ENCODE measurements around the gene CSTF2T.

Gene CSTF2T

GRCh38 chr10:51679841-51680240 is 19.6 kb downstream of the CSTF2T start:
- no peaks in the 10 kb centered on the region for H3K79me2 ChIP-seq (ENCODE audit: low read length)
- H3K9me3 ChIP-seq (ENCODE audit: insufficient read depth, low read length) = no peaks in the 10 kb centered on the region
- no peaks in the 10 kb centered on the region for H3K4me1 ChIP-seq (ENCODE audit: low read length)
- H3K36me3 ChIP-seq (replicated peaks; ENCODE audit: low read depth, low read length) = no peaks in the 10 kb centered on the region
- H3K9ac ChIP-seq (ENCODE audit: low read length) = no peak overlapping the region
- TF ChIP-seq CTCF (IDR thresholded peaks at IDR 0.05; ENCODE audit: low read depth, low read length) (no peak), EZH2phosphoT487 (IDR thresholded peaks at IDR 0.05; ENCODE audit: low read depth) (no peak)
- no peaks in the 10 kb centered on the region for H3K27me3 ChIP-seq (ENCODE audit: low read depth, low read length)
- H2AFZ ChIP-seq (ENCODE audit: low read depth, low read length) = no peak overlapping the region
- no peaks in the 10 kb centered on the region for H4K20me1 ChIP-seq (ENCODE audit: insufficient read depth, low read length)
- no peak overlapping the region for H3K4me2 ChIP-seq (ENCODE audit: low read length)
- no peak overlapping the region for H3K4me3 ChIP-seq (ENCODE audit: low read length)
- H3K27ac ChIP-seq (ENCODE audit: low read length) = no peak overlapping the region

- Histone ChIP-seq H3K4me2 (ENCODE audit: low read length) (no peak overlapping the region), H3K79me2 (ENCODE audit: low read length) (no peaks in the 10 kb centered on the region), H4K20me1 (ENCODE audit: insufficient read depth, low read length) (no peaks in the 10 kb centered on the region), H3K9ac (ENCODE audit: low read length) (no peak overlapping the region), H3K4me3 (ENCODE audit: low read length) (no peak overlapping the region), H3K4me1 (ENCODE audit: low read length) (no peaks in the 10 kb centered on the region), H3K36me3 (replicated peaks; ENCODE audit: low read depth, low read length) (no peaks in the 10 kb centered on the region), H2AFZ (ENCODE audit: low read depth, low read length) (no peak overlapping the region), H3K27ac (ENCODE audit: low read length) (no peak overlapping the region), H3K9me3 (ENCODE audit: insufficient read depth, low read length) (no peaks in the 10 kb centered on the region), H3K27me3 (ENCODE audit: low read depth, low read length) (no peaks in the 10 kb centered on the region)
- TF ChIP-seq EZH2phosphoT487 (IDR thresholded peaks at IDR 0.05; ENCODE audit: low read depth) = no peak
- no peak for TF ChIP-seq CTCF (IDR thresholded peaks at IDR 0.05; ENCODE audit: low read depth, low read length)
Measured at GRCh38 chr10:51675088-51675487, 24.3 kb downstream of the CSTF2T start.

- TF ChIP-seq EZH2phosphoT487 (IDR thresholded peaks at IDR 0.05; ENCODE audit: low read depth) (no peak), CTCF (IDR thresholded peaks at IDR 0.05; ENCODE audit: low read depth, low read length) (no peak)
- H3K4me3 ChIP-seq (ENCODE audit: low read length) = no peak overlapping the region
- no peak overlapping the region for H3K9ac ChIP-seq (ENCODE audit: low read length)
- no peaks in the 10 kb centered on the region for H3K9me3 ChIP-seq (ENCODE audit: insufficient read depth, low read length)
- no peaks in the 10 kb centered on the region for H4K20me1 ChIP-seq (ENCODE audit: insufficient read depth, low read length)
- H3K79me2 ChIP-seq (ENCODE audit: low read length) = no peaks in the 10 kb centered on the region
- no peaks in the 10 kb centered on the region for H3K27me3 ChIP-seq (ENCODE audit: low read depth, low read length)
- no peaks in the 10 kb centered on the region for H3K4me1 ChIP-seq (ENCODE audit: low read length)
- no peak overlapping the region for H3K27ac ChIP-seq (ENCODE audit: low read length)
- H3K36me3 ChIP-seq (replicated peaks; ENCODE audit: low read depth, low read length) = no peaks in the 10 kb centered on the region
- H2AFZ ChIP-seq (ENCODE audit: low read depth, low read length) = no peak overlapping the region
- H3K4me2 ChIP-seq (ENCODE audit: low read length) = no peak overlapping the region
Measured at GRCh38 chr10:51672039-51672535, 27.3 kb downstream of the CSTF2T start.

- Histone ChIP-seq H4K20me1 (ENCODE audit: insufficient read depth, low read length) (no peaks in the 10 kb centered on the region), H2AFZ (ENCODE audit: low read depth, low read length) (no peak overlapping the region), H3K4me3 (ENCODE audit: low read length) (no peak overlapping the region), H3K9ac (ENCODE audit: low read length) (no peak overlapping the region), H3K9me3 (ENCODE audit: insufficient read depth, low read length) (no peaks in the 10 kb centered on the region), H3K4me1 (ENCODE audit: low read length) (no peaks in the 10 kb centered on the region), H3K36me3 (replicated peaks; ENCODE audit: low read depth, low read length) (no peaks in the 10 kb centered on the region), H3K4me2 (ENCODE audit: low read length) (no peak overlapping the region), H3K27ac (ENCODE audit: low read length) (no peak overlapping the region), H3K27me3 (ENCODE audit: low read depth, low read length) (no peaks in the 10 kb centered on the region), H3K79me2 (ENCODE audit: low read length) (no peaks in the 10 kb centered on the region)
- no peak for TF ChIP-seq EZH2phosphoT487 (IDR thresholded peaks at IDR 0.05; ENCODE audit: low read depth)
- no peak for TF ChIP-seq CTCF (IDR thresholded peaks at IDR 0.05; ENCODE audit: low read depth, low read length)
Measured at GRCh38 chr10:51669041-51669440, 30.4 kb downstream of the CSTF2T start.
